Measurements from ENCODE around the gene TUBGCP2.

- no peak for TF ChIP-seq CTCF (IDR thresholded peaks at IDR 0.05)
- no peak for TF ChIP-seq POLR2A (IDR thresholded peaks at IDR 0.05)
Measured at GRCh38 chr10:133241501-133242205, 67.0 kb downstream of the TUBGCP2 start.
